K562 (cell line): ENCODE measurements around the gene JPH3. TPM values are rescaled to one million over a fixed set of nuclear protein-coding genes. Genes with fewer than 3 reads are reported as not detected.

Source experiments
- ATAC-seq: fragments of 200-7000 bp; cut with Tn5 transposase; 3 replicates; pipeline ENCODE4 v1.9.1; 2020; ENCODE audit warnings: moderate library complexity
- BruUV-seq: library from RNA; stranded (reverse); fragments of 400-500 nt; replicated peaks from 2 replicates; lab custom pipeline; 2021; lab: Mats Ljungman, UMichigan
- CTCF ChIA-PET: fragments of 300-600 bp; formaldehyde crosslinking; extraction: SDS; loops from one replicate; lab custom pipeline; 2021; ENCODE audit warnings: low intra/inter-chr PET ratio; lab: Yijun Ruan, JAX
- POLR2A ChIA-PET: fragments of 300-600, 350-650 bp; sonication (Branson Sonifier 250); formaldehyde crosslinking; extraction: SDS; loops from one replicate; lab custom pipeline; 2021; ENCODE audit warnings: antibody characterized with exemption, inconsistent platforms; lab: Yijun Ruan, JAX
- DNase-seq, 4 experiments: peaks; one replicate each; pipeline versions ENCODE4 v3.0.0 to v3.0.0-alpha.2; 2011 to 2018; ENCODE audit warnings: low spot score in 3 of 4, mixed read lengths in 3 of 4; ENCODE audit errors: extremely low read depth in 1 of 4
- FAIRE-seq: peaks from 2 replicates; lab custom pipeline; 2011; peaks lifted over from hg19 to GRCh38; lab: Jason Lieb, UNC
- H2AFZ ChIP-seq: 2 replicates; pipeline ENCODE4 v1.6.0; 2011; ENCODE audit warnings: low read depth, low read length, control low read depth, inconsistent platforms
- H3K27ac ChIP-seq: fragments of 200-600 bp; 3 replicates; pipeline ENCODE4 v1.8.0; 2011; ENCODE audit warnings: low read depth, mild to moderate bottlenecking, control low read depth, inconsistent platforms, low read length, moderate library complexity, mixed read lengths; ENCODE audit errors: extremely low read depth
- H3K27me3 ChIP-seq, 2 experiments: fragments of 300-600 bp in 1 of 2; 2 replicates in 1 of 2; 3 replicates in 1 of 2; pipeline versions ENCODE4 v1.6.0 to v1.8.0; 2011; ENCODE audit warnings: inconsistent platforms in 2 of 2, low read length in 2 of 2, mild to moderate bottlenecking in 1 of 2, mixed read lengths in 1 of 2, moderate library complexity in 1 of 2; ENCODE audit not compliant: control insufficient read depth in 2 of 2, insufficient read depth in 2 of 2
- H3K36me3 ChIP-seq: fragments of 300-600 bp; 3 replicates; pipeline ENCODE4 v1.8.0; 2011; ENCODE audit warnings: mild to moderate bottlenecking, low read length, inconsistent platforms; ENCODE audit not compliant: control insufficient read depth, insufficient read depth
- H3K4me1 ChIP-seq, 2 experiments: fragments of 200-600 bp in 1 of 2; replicated peaks in 1 of 2; 2 replicates in 1 of 2; 3 replicates in 1 of 2; pipeline versions ENCODE4 v1.5.1 to v1.8.0; 2011; ENCODE audit warnings: inconsistent platforms in 2 of 2, low read length in 2 of 2, mild to moderate bottlenecking in 1 of 2, mixed read lengths in 1 of 2, moderate library complexity in 1 of 2; ENCODE audit not compliant: control insufficient read depth in 2 of 2, insufficient read depth in 2 of 2
- H3K4me2 ChIP-seq: 2 replicates; pipeline ENCODE4 v1.6.1; 2011; ENCODE audit warnings: low read length, control low read depth, inconsistent platforms, mixed read lengths; ENCODE audit not compliant: insufficient read depth
- H3K4me3 ChIP-seq: fragments of 200-600 bp; sonication (generic), shearing (Covaris generic); 2 replicates; pipeline ENCODE4 v1.5.1; 2016; ENCODE audit warnings: control low read depth, inconsistent platforms
- H3K79me2 ChIP-seq: fragments of 200-600 bp; 3 replicates; pipeline ENCODE4 v1.8.0; 2011; ENCODE audit warnings: low read length, inconsistent platforms; ENCODE audit not compliant: control insufficient read depth, insufficient read depth
- H3K9ac ChIP-seq, 2 experiments: 2 replicates each; pipeline versions ENCODE4 v1.6.0 to v1.6.1; 2011; ENCODE audit warnings: low read depth in 2 of 2, low read length in 2 of 2, control low read depth in 1 of 2, inconsistent platforms in 1 of 2, mild to moderate bottlenecking in 1 of 2, mixed read lengths in 1 of 2; ENCODE audit not compliant: insufficient read depth in 1 of 2
- H3K9me1 ChIP-seq: one replicate; pipeline ENCODE4 v1.6.0; 2011; ENCODE audit warnings: inconsistent platforms, mild to moderate bottlenecking, low read length, moderate library complexity; ENCODE audit not compliant: control insufficient read depth, insufficient read depth
- H3K9me3 ChIP-seq: replicated peaks from 2 replicates; pipeline ENCODE4 v1.5.1; 2011; ENCODE audit warnings: low read depth, low read length, inconsistent platforms; ENCODE audit not compliant: control insufficient read depth, insufficient read depth
- H4K20me1 ChIP-seq: replicated peaks from 2 replicates; pipeline ENCODE4 v1.6.1; 2011; ENCODE audit warnings: low read length, inconsistent platforms, mixed read lengths; ENCODE audit not compliant: control insufficient read depth, insufficient read depth
- CHD4 ChIP-seq: fragments of 200-600 bp; sonication (generic); IDR thresholded peaks from 3 replicates; pipeline ENCODE4 v1.6.1; 2012; ENCODE audit warnings: low read depth, mild to moderate bottlenecking, mixed read lengths, low read length, inconsistent platforms; ENCODE audit not compliant: insufficient read depth, insufficient replicate concordance, poor library complexity, severe bottlenecking
- GTF3C2 ChIP-seq: IDR thresholded peaks from 3 replicates; pipeline ENCODE4 v1.6.1; 2011; ENCODE audit warnings: borderline replicate concordance, mild to moderate bottlenecking, moderate library complexity; ENCODE audit not compliant: insufficient read length; ENCODE audit errors: extremely low read depth
- MLX ChIP-seq, 2 experiments: fragments of 450-650 bp in 1 of 2; sonication (generic) in 1 of 2; formaldehyde crosslinking; conservative IDR thresholded peaks; 2 replicates each; pipeline versions ENCODE4 v1.4.0 to v1.8.1; 2020 to 2022; ENCODE audit warnings: mild to moderate bottlenecking in 1 of 2, missing genetic modification reagents in 1 of 2
- NBN ChIP-seq: fragments of 450-650 bp; IDR thresholded peaks from 2 replicates; pipeline ENCODE4 v1.6.1; 2016; ENCODE audit warnings: low read depth, mild to moderate bottlenecking
- NCOA2 ChIP-seq, 2 experiments: fragments of 450-650 bp; IDR thresholded peaks; 2 replicates each; pipeline ENCODE4 v1.6.1; 2018; ENCODE audit warnings: mild to moderate bottlenecking in 2 of 2, moderate library complexity in 1 of 2; ENCODE audit not compliant: partially characterized antibody in 2 of 2
- RHOXF2B ChIP-seq: fragments of 250-450 bp; sonication (Bioruptor Pico); conservative IDR thresholded peaks from 2 replicates; pipeline ENCODE4 v1.5.1; 2021
- SIN3B ChIP-seq: fragments of 450-650 bp; IDR thresholded peaks from 2 replicates; pipeline ENCODE4 v1.6.1; 2017; ENCODE audit warnings: low read depth, mild to moderate bottlenecking, moderate library complexity
- STAT5A ChIP-seq: IDR thresholded peaks from 2 replicates; pipeline ENCODE4 v1.6.1; 2012; ENCODE audit warnings: low read length, inconsistent platforms, borderline replicate concordance
- ZBTB34 ChIP-seq: fragments of 250-450 bp; sonication (Bioruptor Pico); IDR thresholded peaks from 2 replicates; pipeline ENCODE4 v1.8.0; 2021; ENCODE audit warnings: mild to moderate bottlenecking, moderate library complexity
- ZNF668 ChIP-seq: fragments of 250-450 bp; sonication (Bioruptor Pico); IDR thresholded peaks from 2 replicates; pipeline ENCODE4 v1.8.0; 2022; ENCODE audit warnings: mild to moderate bottlenecking, inconsistent platforms
- WGBS: fragments of 100-300 bp; shearing (Covaris generic); methylation state at CpG from one replicate; pipeline ENCODE4 v1.1.6; 2016; ENCODE audit warnings: low coverage, mixed read lengths; ENCODE audit not compliant: insufficient coverage; ENCODE audit errors: missing lambda C conversion rate; 5-methylcytosine and 5-hydroxymethylcytosine counted together
- in situ Hi-C: fragments of 300-500 bp; cut with MboI; formaldehyde crosslinking; loops from 4 replicates; pipeline ENCODE4 v1.15.0; 2018; ENCODE audit warnings: inconsistent platforms, mixed read lengths
- intact Hi-C: fragments of 100-400 bp; cut with micrococcal nuclease; formaldehyde crosslinking; loops from 2 replicates; pipeline ENCODE4 v1.14.2; 2022
- polyA plus RNA-seq, 8 experiments: library from polyadenylated mRNA; depleted of rRNA in 4 of 8; stranded (reverse) in 5 of 8; unstranded in 3 of 8; fragments of >200 nt; fragmentation: Nextera tagmentation in 2 of 8; fragmentation: Illumina TruSeq in 1 of 8; extraction: Ambion mirVana in 2 of 8; extraction: Trizol in 1 of 8; gene quantifications; 2 replicates each; pipeline versions ENCODE4 v1.2.1 to v1.2.3, GENCODE V29; 2011 to 2014; ENCODE audit warnings: inconsistent platforms in 1 of 8, missing spikeins in 1 of 8
- total RNA-seq, 7 experiments: library from RNA; depleted of rRNA in 6 of 7; stranded (reverse); fragments of >200 nt in 6 of 7; fragmentation: Illumina TruSeq in 2 of 7; extraction: Trizol in 2 of 7; gene quantifications; 2 replicates each; pipeline versions ENCODE4 v1.2.1 to v1.2.3, GENCODE V29; 2011 to 2021; ENCODE audit warnings: low replicate concordance in 1 of 7

JPH3 gene
- total and polyA plus RNA-seq, 9 of the 15 experiments (the other 6 are each of a cell fraction or from before 2014, with no cell fraction given) = 0.01 TPM; not detected in 8

- FAIRE-seq (no peak), DNase-seq (no peak), ATAC-seq (no peak)
- BruUV-seq = no TSS peak
- no peaks in the 10 kb centered on the region for H3K79me2 ChIP-seq
- in situ Hi-C loops = no loop called here
- H3K9me1 ChIP-seq = no peaks in the 10 kb centered on the region
- H3K27ac ChIP-seq = no peak overlapping the region
- peaks cover 0 to 31% of the 10 kb centered on the region in 2 experiments; a peak in 2 of 5 replicates for H3K4me1 ChIP-seq
- H4K20me1 ChIP-seq = peaks cover 24% of the 10 kb centered on the region
- intact Hi-C loops = no loop called here
- no peaks in the 10 kb centered on the region for H3K9me3 ChIP-seq
- H3K4me3 ChIP-seq = no peak overlapping the region
- no peak overlapping the region for H3K4me2 ChIP-seq
- ChIA-PET POLR2A (interaction anchor here (0.5 kb wide), 2 partner anchors 23 to 95 kb away, joined by 3 read pairs; no protein-coding TSS in a partner anchor), CTCF (no interaction called here)
- no peak overlapping the region for H3K9ac ChIP-seq
- no peaks in the 10 kb centered on the region for H3K36me3 ChIP-seq
- TF ChIP-seq SIN3B = no peak
- no peak for TF ChIP-seq NCOA2 (IDR thresholded peaks at IDR 0.05; ENCODE audit: partially characterized antibody in 2 of 2)
- no peak for TF ChIP-seq RHOXF2B (CRISPR knock-in tag)
- no peak for TF ChIP-seq GTF3C2
- TF ChIP-seq ZNF668 = no peak
- no peak for TF ChIP-seq ZBTB34
- TF ChIP-seq STAT5A = no peak
- TF ChIP-seq MLX (CRISPR knock-in tag; conservative IDR thresholded peaks at IDR 0.05) = no peak
- TF ChIP-seq NBN = no peak
- no peak for TF ChIP-seq CHD4
- peaks cover 70 to 85% of the 10 kb centered on the region in 2 experiments for H3K27me3 ChIP-seq
- WGBS = 5% methylated on average over 6 of the region's 6 CpGs
- no peak overlapping the region for H2AFZ ChIP-seq
These were observed 50.5 kb downstream of the JPH3 start for GRCh38 chr16:87652799-87653198.
